HG02588 (cell line): ENCODE data around the gene CRNKL1.

Experiments
- ATAC-seq: cut with Tn5 transposase; IDR thresholded peaks from one replicate; pipeline ENCODE4 v1.9.1; 2021; ENCODE audit warnings: mild to moderate bottlenecking, moderate library complexity; ENCODE audit not compliant: unreplicated experiment

The CRNKL1 gene

GRCh38 chr20:19986419-19986818 is 65.8 kb downstream of the CRNKL1 start:
- no peak for ATAC-seq
